Upper lobe of left lung (tissue), 6 donors: ENCODE measurements around the gene ASCL2. TPM values are rescaled to one million over a fixed set of nuclear protein-coding genes. Genes with fewer than 3 reads are reported as not detected.
A peak's percentile ranks its signal among the peaks of the same experiment; 100 is the strongest.

Experiments
- ATAC-seq, 2 donors: fragments of 200-7000 bp; cut with Tn5 transposase; one replicate each; pipeline ENCODE4 v1.9.1; 2022; ENCODE audit warnings: mild to moderate bottlenecking in 2 of 2, moderate library complexity in 2 of 2; ENCODE audit not compliant: low FRiP score in 2 of 2
- DNase-seq, 2 donors: peaks; one replicate each; pipeline ENCODE4 v3.0.0-alpha.2; 2019 to 2020
- H3K27ac ChIP-seq, 4 donors: fragments of 200-600 bp; sonication (generic); one replicate each; pipeline ENCODE4 v1.5.1; 2016 to 2019
- H3K27me3 ChIP-seq, 4 donors: fragments of 200-600 bp; sonication (generic); one replicate each; pipeline ENCODE4 v1.5.1; 2017 to 2019
- H3K36me3 ChIP-seq, 4 donors: fragments of 200-600 bp; sonication (generic); one replicate each; pipeline ENCODE4 v1.5.1; 2016 to 2019
- H3K4me1 ChIP-seq, 4 donors: fragments of 200-600 bp; sonication (generic); one replicate each; pipeline ENCODE4 v1.5.1; 2018 to 2019
- H3K4me3 ChIP-seq, 4 donors: fragments of 200-600 bp; sonication (generic); one replicate each; pipeline ENCODE4 v1.5.1; 2017 to 2019; ENCODE audit warnings: mild to moderate bottlenecking in 2 of 4, moderate library complexity in 1 of 4
- H3K9me3 ChIP-seq, 4 donors: fragments of 200-600 bp; sonication (generic); one replicate each; pipeline ENCODE4 v1.5.1; 2018 to 2019
- CTCF ChIP-seq, 6 experiments: fragments of 450-650 bp in 4 of 6; fragments of 200-600 bp in 2 of 6; sonication (generic) in 2 of 6; IDR thresholded peaks; one replicate each; pipeline ENCODE4 v1.5.1; 2016 to 2019; ENCODE audit warnings: antibody characterized with exemption in 6 of 6
- EP300 ChIP-seq, 4 donors: sonication (generic); formaldehyde crosslinking; IDR thresholded peaks; one replicate each; pipeline ENCODE4 v1.5.1; 2017; ENCODE audit warnings: antibody characterized with exemption in 4 of 4, control low read depth in 2 of 4
- POLR2A ChIP-seq, 4 donors: fragments of 450-650 bp; IDR thresholded peaks; one replicate each; pipeline ENCODE4 v1.5.1; 2016 to 2017; ENCODE audit warnings: antibody characterized with exemption in 4 of 4, mild to moderate bottlenecking in 2 of 4
- POLR2AphosphoS5 ChIP-seq, 2 donors: sonication (generic); formaldehyde crosslinking; IDR thresholded peaks; one replicate each; pipeline ENCODE4 v1.5.1; 2017; ENCODE audit warnings: antibody characterized with exemption in 2 of 2
- WGBS, 2 donors: methylation state at CpG; one replicate each; pipeline ENCODE4 v1.1.5; 2017 to 2018; 5-methylcytosine and 5-hydroxymethylcytosine counted together
- total RNA-seq, 6 donors: library from RNA; depleted of rRNA in 4 of 6; stranded (reverse); fragments of >200 nt in 4 of 6; gene quantifications; one replicate each; pipeline versions ENCODE4 v1.1.0 to v1.2.1, GENCODE V29; 2016 to 2021
- donor health status: DM: no; HTN: no; CAD: no; lungs with moderate emphysema.
- donor health status: DM: no; HTN: yes; CAD: no; lungs with severe emphysema.

Gene ASCL2
- total RNA-seq, 6 donors from 2014 or later: 1.4 to 3.4 (median 1.9) TPM; not detected in 2

- peak overlapping the region in 3 of 4 donors; percentile 17 to 65 (median 54) for H3K27ac ChIP-seq
- DNase-seq (peak in 1 of 2 donors; percentile 67), ATAC-seq (no peak)
- no peaks in the 10 kb centered on the region for H3K9me3 ChIP-seq
- H3K4me1 ChIP-seq: peaks cover 27 to 52% (median 29%) of the 10 kb centered on the region in 4 donors
- H3K4me3 ChIP-seq: no peak overlapping the region
- WGBS, 2 donors: 76 to 97% methylated on average over 5 to 20 of the region's 21 CpGs
- no peaks in the 10 kb centered on the region for H3K36me3 ChIP-seq
- no peaks in the 10 kb centered on the region for H3K27me3 ChIP-seq
- TF ChIP-seq POLR2AphosphoS5 (IDR thresholded peaks at IDR 0.05) (no peak), CTCF (IDR thresholded peaks at IDR 0.05) (no peak)
Measured at GRCh38 chr11:2311353-2312133, 41.2 kb upstream of the ASCL2 start.

GRCh38 chr11:2310786-2311352 is 40.5 kb upstream of the ASCL2 start:
- Histone ChIP-seq H3K36me3 (no peaks in the 10 kb centered on the region), H3K4me1 (peaks cover 34 to 58% (median 36%) of the 10 kb centered on the region in 4 donors), H3K4me3 (no peak overlapping the region), H3K27ac (no peak overlapping the region), H3K9me3 (no peaks in the 10 kb centered on the region), H3K27me3 (no peaks in the 10 kb centered on the region)
- DNase-seq (peak in 1 of 2 donors; percentile 50), ATAC-seq (no peak)
- WGBS, 2 donors: 77% methylated on average over 14 of the region's 16 CpGs; no CpG with 5 or more reads in 1 of the 2 donors
- TF ChIP-seq POLR2A (IDR thresholded peaks at IDR 0.05) (no peak), POLR2AphosphoS5 (IDR thresholded peaks at IDR 0.05) (no peak), CTCF (IDR thresholded peaks at IDR 0.05) (no peak), EP300 (IDR thresholded peaks at IDR 0.05) (no peak)

- Histone ChIP-seq H3K27ac (no peak overlapping the region), H3K4me1 (peaks cover 36 to 58% (median 39%) of the 10 kb centered on the region in 4 donors), H3K27me3 (no peaks in the 10 kb centered on the region), H3K36me3 (no peaks in the 10 kb centered on the region), H3K4me3 (no peak overlapping the region), H3K9me3 (no peaks in the 10 kb centered on the region)
- TF ChIP-seq CTCF (IDR thresholded peaks at IDR 0.05) (no peak), EP300 (IDR thresholded peaks at IDR 0.05) (no peak), POLR2A (IDR thresholded peaks at IDR 0.05) (no peak), POLR2AphosphoS5 (IDR thresholded peaks at IDR 0.05) (no peak)
- ATAC-seq (no peak), DNase-seq (no peak)
- 83 to 85% methylated on average over 10 to 16 of the region's 16 CpGs for WGBS, 2 donors
Measured at GRCh38 chr11:2310073-2310785, 39.8 kb upstream of the ASCL2 start.

- WGBS, 2 donors: 83 to 90% methylated on average over 1 to 15 of the region's 19 CpGs
- no peaks in the 10 kb centered on the region for H3K36me3 ChIP-seq
- H3K4me3 ChIP-seq: no peak overlapping the region
- TF ChIP-seq POLR2A (IDR thresholded peaks at IDR 0.05) (no peak), POLR2AphosphoS5 (IDR thresholded peaks at IDR 0.05) (no peak), EP300 (IDR thresholded peaks at IDR 0.05) (no peak), CTCF (IDR thresholded peaks at IDR 0.05) (no peak)
- H3K4me1 ChIP-seq: peaks cover 37 to 58% (median 39%) of the 10 kb centered on the region in 4 donors
- H3K27ac ChIP-seq: peak overlapping the region in 2 of 4 donors; percentile 0 to 33
- no peaks in the 10 kb centered on the region for H3K27me3 ChIP-seq
- peak in 1 of 2 donors; percentile 65 for DNase-seq
- no peak for ATAC-seq
- H3K9me3 ChIP-seq: no peaks in the 10 kb centered on the region
Measured at GRCh38 chr11:2309251-2310072, 39.1 kb upstream of the ASCL2 start.
